ENCODE measurements around the gene GPS2.
A peak's percentile ranks its signal among the peaks of the same experiment; 100 is the strongest.
"Not testable (repeated sequence)": the region's sequence is repeated elsewhere in the genome, so short reads cannot be mapped to it uniquely, and the experiment has no call there.

Gene GPS2

GRCh38 chr17:7352503-7352889 is 37.3 kb upstream of the GPS2 start:
- H3K36me3 ChIP-seq (ENCODE audit: control insufficient read depth, insufficient read depth, low read length): no peaks in the 10 kb centered on the region
- 0 out of 2 replicates have a peak, but pooled peaks cover 6% of the 10 kb centered on the region for H3K27me3 ChIP-seq (ENCODE audit: control insufficient read depth, insufficient read depth, low read length)
- H3K9ac ChIP-seq (ENCODE audit: low read length): peak overlapping the region; percentile 95
- peaks cover 27% of the 10 kb centered on the region for H3K4me1 ChIP-seq (ENCODE audit: control insufficient read depth, insufficient read depth, low read length)
- H3K27ac ChIP-seq (ENCODE audit: low read depth, low read length): peak overlapping the region; percentile 98; the same call in 1 of the 2 replicates
- H3K4me3 ChIP-seq (ENCODE audit: low read depth, low read length): peak overlapping the region; percentile 91
- no peaks in the 10 kb centered on the region for H3K9me3 ChIP-seq (ENCODE audit: control insufficient read depth, insufficient read depth, low read depth, low read length)

DNA sequence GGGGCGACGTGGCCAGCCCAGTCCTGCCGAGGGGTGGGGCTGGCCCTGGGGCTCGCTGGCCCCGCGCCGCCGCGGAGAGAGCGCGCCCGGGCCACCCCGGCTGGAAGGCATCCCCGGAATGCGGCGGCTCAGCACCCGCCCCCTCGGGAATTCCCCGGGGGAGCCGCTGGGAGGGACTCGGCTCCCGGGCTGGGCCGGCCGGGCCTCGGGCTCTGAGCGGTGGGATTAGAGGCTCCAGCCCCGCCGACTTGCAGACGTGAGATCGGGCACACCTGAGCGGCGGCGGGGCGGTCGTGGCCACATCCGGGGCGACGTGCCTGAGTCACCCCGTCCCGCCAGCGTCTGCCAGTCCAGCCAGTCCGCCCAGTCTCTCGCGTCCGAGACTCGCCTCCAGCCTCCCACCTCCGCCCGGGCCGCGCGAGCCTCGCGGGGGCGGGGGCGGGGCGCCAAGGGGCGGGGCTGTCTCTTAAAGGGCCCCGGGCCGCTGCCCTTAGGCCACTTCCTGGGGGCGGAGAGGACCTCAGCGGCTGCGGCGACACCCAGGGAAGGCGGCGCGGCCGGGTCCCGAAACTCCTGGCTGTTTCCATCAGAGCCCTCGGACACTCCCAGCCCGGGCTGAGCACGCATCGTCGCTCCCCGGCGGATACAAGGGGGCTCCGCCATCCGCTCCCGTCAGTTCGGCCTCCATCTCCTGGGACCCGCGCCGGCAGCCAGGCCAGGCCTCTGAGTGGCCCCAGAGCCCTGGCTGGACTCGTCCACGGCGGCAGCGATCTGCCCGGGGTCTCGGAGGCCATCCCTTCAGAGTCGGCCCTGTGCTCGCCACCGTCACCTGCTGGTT is 36.7 kb upstream of the GPS2 start, which contains the start of gene KCTD11:
KCTD11 (plus strand) TSS at position 498 of the 838 bp plus-strand sequence.
- peak within 1 kb of the TSS; percentile 95 for H3K9ac ChIP-seq (ENCODE audit: low read length)
- peak within 1 kb of the TSS; percentile 91 for H3K4me3 ChIP-seq (ENCODE audit: low read depth, low read length)
- peak within 1 kb of the TSS; percentile 98 for H3K27ac ChIP-seq (ENCODE audit: low read depth, low read length)
- 0 out of 2 replicates have a peak, but pooled peaks cover 6% of the 10 kb centered on the region for H3K27me3 ChIP-seq (ENCODE audit: control insufficient read depth, insufficient read depth, low read length)
- no peaks in the 10 kb centered on the region for H3K36me3 ChIP-seq (ENCODE audit: control insufficient read depth, insufficient read depth, low read length)
- peaks cover 27% of the 10 kb centered on the region for H3K4me1 ChIP-seq (ENCODE audit: control insufficient read depth, insufficient read depth, low read length)
- no peaks in the 10 kb centered on the region for H3K9me3 ChIP-seq (ENCODE audit: control insufficient read depth, insufficient read depth, low read depth, low read length)

DNA sequence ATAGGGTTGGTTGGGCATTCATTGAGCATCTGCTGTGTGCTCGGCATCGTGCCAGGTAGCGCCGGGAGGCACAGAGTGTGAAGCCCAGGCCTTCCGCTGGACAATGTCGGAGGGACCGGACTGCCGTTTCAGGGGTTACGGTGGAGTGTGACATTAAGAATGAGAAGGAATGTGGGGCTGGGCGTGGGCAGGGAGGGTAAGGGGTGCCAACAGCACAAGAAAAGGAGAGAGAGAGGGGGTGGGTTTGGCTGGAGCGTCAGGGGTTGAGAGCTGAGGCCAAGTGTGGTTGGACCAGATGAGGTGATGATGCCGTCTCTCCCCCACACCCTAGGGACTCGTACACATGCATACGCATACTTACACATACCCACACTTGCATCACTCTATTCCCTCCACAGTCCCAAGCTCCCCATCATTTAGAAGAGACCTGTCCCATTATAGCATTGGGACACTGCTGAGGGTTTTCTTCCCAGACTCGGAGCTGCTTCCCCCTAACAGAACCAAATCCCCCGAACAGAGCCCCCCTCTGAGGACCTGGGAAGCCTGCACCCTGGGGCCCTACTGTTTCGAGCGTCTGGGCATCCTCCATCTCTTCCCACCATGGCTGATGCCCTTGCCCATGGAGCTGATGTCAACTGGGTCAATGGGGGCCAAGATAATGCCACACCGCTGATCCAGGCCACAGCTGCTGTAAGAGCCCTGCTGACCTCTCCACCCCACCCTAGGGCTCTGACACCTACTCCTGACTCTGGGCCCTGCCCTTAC is 33.5 kb upstream of the GPS2 start:
- H3K9ac ChIP-seq (ENCODE audit: low read length): no peak overlapping the region
- no peak overlapping the region for H3K27ac ChIP-seq (ENCODE audit: low read depth, low read length)
- no peaks in the 10 kb centered on the region for H3K9me3 ChIP-seq (ENCODE audit: control insufficient read depth, insufficient read depth, low read depth, low read length)
- 0 out of 2 replicates have a peak, but pooled peaks cover 6% of the 10 kb centered on the region for H3K27me3 ChIP-seq (ENCODE audit: control insufficient read depth, insufficient read depth, low read length)
- no peak overlapping the region for H3K4me3 ChIP-seq (ENCODE audit: low read depth, low read length)
- no peaks in the 10 kb centered on the region for H3K36me3 ChIP-seq (ENCODE audit: control insufficient read depth, insufficient read depth, low read length)
- H3K4me1 ChIP-seq (ENCODE audit: control insufficient read depth, insufficient read depth, low read length): peaks cover 19% of the 10 kb centered on the region

DNA sequence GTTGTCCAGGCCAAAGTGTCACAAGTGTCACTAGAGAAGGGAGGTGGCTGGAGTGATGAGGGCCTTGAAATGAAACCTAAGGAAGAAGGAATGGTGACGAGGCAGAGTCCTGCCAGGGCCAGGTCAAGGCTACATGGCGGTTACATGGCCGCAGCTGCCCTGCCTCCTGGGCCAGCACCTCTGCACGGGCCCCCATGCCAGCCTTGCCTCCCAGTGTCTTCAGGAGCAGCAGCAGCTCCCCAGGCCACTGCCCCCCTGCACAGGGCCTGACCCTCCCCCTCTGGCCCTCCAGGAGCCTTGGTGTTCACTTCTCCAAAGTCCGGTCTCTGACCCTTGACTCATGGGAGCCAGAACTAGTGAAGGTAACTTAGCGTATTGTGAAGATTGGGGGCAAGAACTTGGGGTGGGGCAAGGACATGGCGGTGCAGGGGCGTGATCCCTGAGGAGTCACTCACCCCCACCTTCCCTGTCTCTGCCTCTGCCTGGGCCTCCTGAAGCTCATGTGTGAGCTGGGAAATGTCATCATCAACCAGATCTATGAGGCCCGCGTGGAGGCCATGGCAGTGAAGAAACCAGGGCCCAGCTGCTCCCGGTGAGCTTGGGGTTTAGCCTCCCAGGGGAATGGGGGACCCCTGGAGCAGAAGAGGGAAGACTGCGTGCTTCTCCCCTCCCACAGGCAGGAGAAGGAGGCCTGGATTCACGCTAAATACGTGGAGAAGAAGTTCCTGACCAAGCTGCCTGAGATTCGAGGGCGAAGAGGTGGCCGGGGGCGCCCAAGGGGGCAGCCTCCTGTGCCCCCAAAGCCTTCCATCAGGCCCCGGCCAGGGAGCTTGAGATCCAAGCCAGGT is 32.7 kb upstream of the GPS2 start:
- H3K36me3 ChIP-seq (ENCODE audit: control insufficient read depth, insufficient read depth, low read length): no peaks in the 10 kb centered on the region
- no peak overlapping the region for H3K4me3 ChIP-seq (ENCODE audit: low read depth, low read length)
- H3K27ac ChIP-seq (ENCODE audit: low read depth, low read length): no peak overlapping the region
- peak overlapping the region; percentile 13 for H3K9ac ChIP-seq (ENCODE audit: low read length)
- 0 out of 2 replicates have a peak, but pooled peaks cover 3% of the 10 kb centered on the region for H3K27me3 ChIP-seq (ENCODE audit: control insufficient read depth, insufficient read depth, low read length)
- peaks cover 16% of the 10 kb centered on the region for H3K4me1 ChIP-seq (ENCODE audit: control insufficient read depth, insufficient read depth, low read length)
- H3K9me3 ChIP-seq (ENCODE audit: control insufficient read depth, insufficient read depth, low read depth, low read length): no peaks in the 10 kb centered on the region

DNA sequence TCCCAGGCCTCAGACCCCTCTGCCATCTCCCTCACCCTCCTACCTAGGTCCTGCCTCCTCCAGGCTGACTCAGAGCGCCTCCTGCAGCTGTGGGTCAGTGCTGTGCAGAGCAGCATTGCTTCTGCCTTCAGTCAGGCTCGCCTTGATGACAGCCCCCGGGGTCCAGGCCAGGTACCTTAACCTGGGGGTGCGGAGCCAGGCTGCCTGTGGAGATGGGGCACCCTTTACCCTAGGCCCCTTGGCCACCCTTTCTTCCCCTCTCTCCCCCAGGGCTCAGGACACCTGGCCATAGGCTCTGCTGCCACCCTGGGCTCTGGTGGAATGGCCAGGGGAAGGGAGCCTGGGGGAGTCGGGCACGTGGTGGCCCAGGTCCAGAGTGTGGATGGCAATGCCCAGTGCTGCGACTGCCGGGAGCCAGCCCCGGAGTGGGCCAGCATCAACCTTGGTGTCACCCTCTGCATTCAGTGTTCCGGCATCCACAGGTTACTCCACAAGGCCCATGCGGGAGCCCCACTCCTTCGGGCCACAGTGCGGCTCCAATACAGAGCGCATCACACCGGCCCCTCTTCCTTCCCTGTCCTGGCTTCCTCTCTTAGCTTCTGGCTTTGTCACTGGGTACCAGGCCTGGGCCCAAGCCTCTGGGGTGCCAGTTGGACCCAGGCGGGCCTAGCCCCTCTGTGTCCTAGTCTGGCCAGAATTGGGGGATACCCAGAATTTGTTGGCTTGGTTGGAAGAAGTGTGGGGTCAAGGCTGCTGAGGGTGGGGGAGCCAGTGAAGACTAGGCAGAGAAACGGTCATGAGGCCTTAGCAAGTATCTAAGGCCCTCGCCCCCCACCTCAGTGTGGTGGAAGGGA is 31.8 kb upstream of the GPS2 start:
- Histone ChIP-seq H3K4me1 (ENCODE audit: control insufficient read depth, insufficient read depth, low read length) (peaks cover 11% of the 10 kb centered on the region), H3K27ac (ENCODE audit: low read depth, low read length) (no peak overlapping the region), H3K9ac (ENCODE audit: low read length) (no peak overlapping the region), H3K9me3 (ENCODE audit: control insufficient read depth, insufficient read depth, low read depth, low read length) (no peaks in the 10 kb centered on the region), H3K27me3 (ENCODE audit: control insufficient read depth, insufficient read depth, low read length) (no peaks in the 10 kb centered on the region), H3K36me3 (ENCODE audit: control insufficient read depth, insufficient read depth, low read length) (no peaks in the 10 kb centered on the region), H3K4me3 (ENCODE audit: low read depth, low read length) (no peak overlapping the region)

DNA sequence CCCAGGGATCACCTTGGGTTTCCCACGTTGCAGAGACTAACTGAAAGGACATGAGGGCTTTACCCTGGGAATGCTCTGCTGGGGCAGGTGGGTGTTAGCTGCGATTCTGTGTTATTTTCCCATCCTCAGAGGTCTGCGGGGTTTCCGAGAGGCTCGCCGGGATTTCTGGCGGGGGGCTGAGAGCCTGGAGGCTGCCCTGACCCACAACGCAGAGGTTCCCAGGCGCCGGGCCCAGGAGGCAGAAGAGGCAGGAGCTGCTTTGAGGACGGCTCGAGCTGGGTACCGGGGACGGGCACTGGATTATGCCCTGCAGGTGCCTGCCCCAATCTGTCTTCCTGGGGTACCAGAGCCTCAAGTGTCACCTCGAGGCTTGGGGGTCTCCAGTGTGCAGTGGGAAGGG is 28.1 kb upstream of the GPS2 start:
- no peaks in the 10 kb centered on the region for H3K4me1 ChIP-seq (ENCODE audit: control insufficient read depth, insufficient read depth, low read length)
- H3K4me3 ChIP-seq (ENCODE audit: low read depth, low read length): no peak overlapping the region
- H3K27me3 ChIP-seq (ENCODE audit: control insufficient read depth, insufficient read depth, low read length): no peaks in the 10 kb centered on the region
- H3K9ac ChIP-seq (ENCODE audit: low read length): no peak overlapping the region
- no peak overlapping the region for H3K27ac ChIP-seq (ENCODE audit: low read depth, low read length)
- H3K36me3 ChIP-seq (ENCODE audit: control insufficient read depth, insufficient read depth, low read length): no peaks in the 10 kb centered on the region
- no peaks in the 10 kb centered on the region for H3K9me3 ChIP-seq (ENCODE audit: control insufficient read depth, insufficient read depth, low read depth, low read length)

DNA sequence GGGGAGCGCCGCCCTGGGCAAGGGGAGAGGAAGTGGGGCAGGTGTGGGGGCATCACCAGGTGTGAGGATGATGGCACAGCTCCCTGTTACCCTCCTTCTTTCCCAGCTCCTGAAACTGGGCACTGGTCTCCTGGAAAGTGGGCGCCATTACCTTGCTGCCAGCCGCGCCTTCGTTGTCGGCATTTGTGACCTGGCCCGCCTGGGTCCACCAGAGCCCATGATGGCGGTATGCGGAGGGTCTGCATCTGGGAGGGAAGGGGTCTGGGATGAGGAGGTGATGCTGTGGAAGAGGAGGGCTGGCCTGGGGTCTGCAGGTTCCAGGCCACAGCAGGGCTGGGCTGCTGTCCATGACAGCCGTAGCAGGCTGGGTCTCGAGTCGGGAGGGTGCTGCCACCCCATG is 26.7 kb upstream of the GPS2 start:
- H3K4me3 ChIP-seq (ENCODE audit: low read depth, low read length): no peak overlapping the region
- no peaks in the 10 kb centered on the region for H3K9me3 ChIP-seq (ENCODE audit: control insufficient read depth, insufficient read depth, low read depth, low read length)
- H3K27ac ChIP-seq (ENCODE audit: low read depth, low read length): no peak overlapping the region
- peaks cover 9% of the 10 kb centered on the region for H3K4me1 ChIP-seq (ENCODE audit: control insufficient read depth, insufficient read depth, low read length)
- H3K9ac ChIP-seq (ENCODE audit: low read length): no peak overlapping the region
- H3K27me3 ChIP-seq (ENCODE audit: control insufficient read depth, insufficient read depth, low read length): no peaks in the 10 kb centered on the region
- H3K36me3 ChIP-seq (ENCODE audit: control insufficient read depth, insufficient read depth, low read length): no peaks in the 10 kb centered on the region

- no peaks in the 10 kb centered on the region for H3K9me3 ChIP-seq (ENCODE audit: control insufficient read depth, insufficient read depth, low read depth, low read length)
- no peak overlapping the region for H3K4me3 ChIP-seq (ENCODE audit: low read depth, low read length)
- H3K27me3 ChIP-seq (ENCODE audit: control insufficient read depth, insufficient read depth, low read length): no peaks in the 10 kb centered on the region
- H3K4me1 ChIP-seq (ENCODE audit: control insufficient read depth, insufficient read depth, low read length): peaks cover 20% of the 10 kb centered on the region
- no peaks in the 10 kb centered on the region for H3K36me3 ChIP-seq (ENCODE audit: control insufficient read depth, insufficient read depth, low read length)
- no peak overlapping the region for H3K9ac ChIP-seq (ENCODE audit: low read length)
- H3K27ac ChIP-seq (ENCODE audit: low read depth, low read length): no peak overlapping the region
These were observed 25.0 kb upstream of the GPS2 start for GRCh38 chr17:7340179-7340578.

- H3K36me3 ChIP-seq (ENCODE audit: control insufficient read depth, insufficient read depth, low read length); H3K9ac ChIP-seq (ENCODE audit: low read length); H3K27ac ChIP-seq (ENCODE audit: low read depth, low read length); H3K4me3 ChIP-seq (ENCODE audit: low read depth, low read length); H3K27me3 ChIP-seq (ENCODE audit: control insufficient read depth, insufficient read depth, low read length); H3K9me3 ChIP-seq (ENCODE audit: control insufficient read depth, insufficient read depth, low read depth, low read length): not testable (repeated sequence)
- H3K4me1 ChIP-seq (ENCODE audit: control insufficient read depth, insufficient read depth, low read length): peaks cover 20% of the 10 kb centered on the region
These were observed 22.4 kb upstream of the GPS2 start for GRCh38 chr17:7337600-7337999.

Data from HUES6 (cell line).